Thyroid gland (tissue), 4 donors: ENCODE data around the gene PYGO1. TPM values are rescaled to one million over a fixed set of nuclear protein-coding genes. Genes with fewer than 3 reads are reported as not detected.
"Not testable (repeated sequence)": the region's sequence is repeated elsewhere in the genome, so short reads cannot be mapped to it uniquely, and the experiment has no call there.

Experiments used
- DNase-seq, 2 donors: peaks; one replicate each; pipeline ENCODE4 v3.0.0-alpha.2; 2019
- H3K27ac ChIP-seq, 3 donors: fragments of 200-600 bp; sonication (generic); 1 replicate in 2 of 3; 2 replicates in 1 of 3; pipeline ENCODE4 v1.5.1; 2016 to 2019; ENCODE audit warnings: mild to moderate bottlenecking in 1 of 3, moderate library complexity in 1 of 3
- H3K27me3 ChIP-seq: fragments of 200-600 bp; sonication (generic); one replicate; pipeline ENCODE4 v1.5.1; 2019
- H3K36me3 ChIP-seq, 2 donors: fragments of 200-600 bp; sonication (generic); one replicate each; pipeline ENCODE4 v1.5.1; 2016 to 2019
- H3K4me1 ChIP-seq, 2 donors: fragments of 200-600 bp; sonication (generic); one replicate each; pipeline ENCODE4 v1.5.1; 2017 to 2019
- H3K4me3 ChIP-seq, 3 donors: fragments of 200-600 bp; sonication (generic); replicated peaks in 1 of 3; 1 replicate in 2 of 3; 2 replicates in 1 of 3; pipeline ENCODE4 v1.5.1; 2016; ENCODE audit warnings: mild to moderate bottlenecking in 1 of 3
- H3K9me3 ChIP-seq: fragments of 200-600 bp; sonication (generic); one replicate; pipeline ENCODE4 v1.5.1; 2017
- POLR2A ChIP-seq, 2 donors: fragments of 450-650 bp; IDR thresholded peaks; one replicate each; pipeline ENCODE4 v1.6.1; 2017; ENCODE audit warnings: antibody characterized with exemption in 2 of 2, mild to moderate bottlenecking in 2 of 2, moderate library complexity in 1 of 2
- WGBS, 2 donors: methylation state at CpG; one replicate each; pipeline ENCODE4 v1.1.5; 2017; 5-methylcytosine and 5-hydroxymethylcytosine counted together
- intact Hi-C: fragments of 100-400 bp; cut with DNase I; formaldehyde crosslinking; loops from one replicate; pipeline ENCODE4 v1.15.1; 2023
- total RNA-seq, 4 donors: library from RNA; depleted of rRNA; stranded (reverse); fragments of >200 nt; gene quantifications; one replicate each; pipeline ENCODE4 v1.2.3, GENCODE V29; 2016
- TF ChIP-seq, protein P1 (sequence below), 6 experiments: fragments of 200-600 bp in 3 of 6; fragments of 450-650 bp in 3 of 6; sonication (generic) in 3 of 6; IDR thresholded peaks; one replicate each; pipeline ENCODE4 v1.5.1; 2016 to 2019; ENCODE audit warnings: antibody characterized with exemption in 6 of 6, mild to moderate bottlenecking in 2 of 6, inconsistent platforms in 1 of 6, moderate library complexity in 1 of 6

PYGO1 gene
- total RNA-seq, 4 donors from 2014 or later, result 19.4 to 30.1 (median 23.1) TPM

GRCh38 chr15:55499151-55499550, 89.0 kb downstream of the PYGO1 start:
- no peak overlapping the region for H3K27ac ChIP-seq
- 74 to 82% methylated on average over 7 of the region's 7 CpGs for WGBS, 2 donors
- H3K36me3 ChIP-seq, result no peaks in the 10 kb centered on the region
- no peaks in the 10 kb centered on the region for H3K27me3 ChIP-seq
- H3K9me3 ChIP-seq, result no peaks in the 10 kb centered on the region
- no peak for DNase-seq
- H3K4me1 ChIP-seq, result no peaks in the 10 kb centered on the region
- intact Hi-C loops, result no loop called here
- no peak overlapping the region for H3K4me3 ChIP-seq
- TF ChIP-seq, protein P1, sequence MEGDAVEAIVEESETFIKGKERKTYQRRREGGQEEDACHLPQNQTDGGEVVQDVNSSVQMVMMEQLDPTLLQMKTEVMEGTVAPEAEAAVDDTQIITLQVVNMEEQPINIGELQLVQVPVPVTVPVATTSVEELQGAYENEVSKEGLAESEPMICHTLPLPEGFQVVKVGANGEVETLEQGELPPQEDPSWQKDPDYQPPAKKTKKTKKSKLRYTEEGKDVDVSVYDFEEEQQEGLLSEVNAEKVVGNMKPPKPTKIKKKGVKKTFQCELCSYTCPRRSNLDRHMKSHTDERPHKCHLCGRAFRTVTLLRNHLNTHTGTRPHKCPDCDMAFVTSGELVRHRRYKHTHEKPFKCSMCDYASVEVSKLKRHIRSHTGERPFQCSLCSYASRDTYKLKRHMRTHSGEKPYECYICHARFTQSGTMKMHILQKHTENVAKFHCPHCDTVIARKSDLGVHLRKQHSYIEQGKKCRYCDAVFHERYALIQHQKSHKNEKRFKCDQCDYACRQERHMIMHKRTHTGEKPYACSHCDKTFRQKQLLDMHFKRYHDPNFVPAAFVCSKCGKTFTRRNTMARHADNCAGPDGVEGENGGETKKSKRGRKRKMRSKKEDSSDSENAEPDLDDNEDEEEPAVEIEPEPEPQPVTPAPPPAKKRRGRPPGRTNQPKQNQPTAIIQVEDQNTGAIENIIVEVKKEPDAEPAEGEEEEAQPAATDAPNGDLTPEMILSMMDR (IDR thresholded peaks at IDR 0.05), result no peak

DNA sequence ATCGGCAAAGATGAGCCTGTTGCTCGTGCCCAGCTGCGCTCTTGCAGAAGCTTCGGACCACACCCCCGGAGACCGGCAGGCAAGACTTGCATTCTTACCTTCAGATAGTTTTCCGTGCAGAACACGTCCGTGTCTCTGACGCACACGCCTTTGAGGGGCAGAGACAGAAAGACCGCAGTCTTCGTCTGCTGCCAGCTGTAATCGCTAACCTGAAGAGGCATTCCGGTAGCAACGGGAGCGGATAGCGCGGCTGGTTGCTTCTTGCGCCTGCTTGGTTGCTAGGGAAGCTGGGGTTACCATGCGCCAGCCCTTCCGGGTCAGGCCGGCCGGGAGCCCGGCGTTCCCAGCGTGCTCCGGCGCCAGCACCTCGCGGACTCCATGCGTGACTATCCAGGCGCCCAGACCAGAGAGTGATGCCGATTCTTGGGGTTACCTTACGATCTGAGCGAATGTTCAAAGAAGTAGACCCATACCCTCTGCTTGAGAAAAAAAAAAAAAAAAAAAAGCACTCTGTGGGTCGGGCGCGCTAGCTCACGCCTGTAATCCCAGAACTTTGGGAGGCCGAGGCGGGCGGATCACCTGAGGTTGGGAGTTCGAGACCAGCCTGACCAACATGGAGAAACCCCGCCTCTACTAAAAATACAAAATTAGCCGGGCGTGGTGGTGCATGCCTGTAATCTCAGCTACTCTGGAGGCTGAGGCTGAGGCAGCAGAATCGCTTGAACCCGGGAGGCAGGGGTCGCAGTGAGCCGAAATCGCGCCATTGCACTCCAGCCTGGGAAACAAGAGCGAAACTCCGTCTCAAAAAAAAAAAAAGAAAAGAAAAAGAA, 89.8 kb downstream of the PYGO1 start:
- Histone ChIP-seq H3K4me3 (peak overlapping the region; percentile 27 to 75 (median 48)), H3K27ac (peak overlapping the region in 2 of 3 donors; percentile 5 to 35)
- H3K36me3 ChIP-seq, H3K9me3 ChIP-seq, H3K4me1 ChIP-seq, H3K27me3 ChIP-seq, intact Hi-C loops: not testable (repeated sequence)
- WGBS, 2 donors, result 11% methylated on average over 54 to 55 of the region's 55 CpGs
- peak; percentile 85 to 88 for DNase-seq
- peak in 1 of 2 donors; percentile 46 for TF ChIP-seq POLR2A (IDR thresholded peaks at IDR 0.05)

- H3K4me1 ChIP-seq, result no peaks in the 10 kb centered on the region
- H3K27ac ChIP-seq, result no peak overlapping the region
- no peaks in the 10 kb centered on the region for H3K9me3 ChIP-seq
- intact Hi-C loops, result no loop called here
- no peaks in the 10 kb centered on the region for H3K27me3 ChIP-seq
- WGBS, 2 donors, result 78 to 81% methylated on average over 2 of the region's 2 CpGs
- peaks cover 0 to 4% of the 10 kb centered on the region in 2 donors for H3K36me3 ChIP-seq
- DNase-seq, result no peak
- no peak overlapping the region for H3K4me3 ChIP-seq
- TF ChIP-seq, protein P1 (IDR thresholded peaks at IDR 0.05), result no peak
- no peak for TF ChIP-seq POLR2A (IDR thresholded peaks at IDR 0.05)
Observed at GRCh38 chr15:55496716-55497115, 91.4 kb downstream of the PYGO1 start.

- TF ChIP-seq POLR2A (IDR thresholded peaks at IDR 0.05), result no peak
- TF ChIP-seq, protein P1 (IDR thresholded peaks at IDR 0.05), result no peak
- intact Hi-C loops, result no loop called here
- WGBS, 2 donors, result 89 to 97% methylated on average over 1 of the region's 1 CpG
Observed at GRCh38 chr15:55494931-55495330, 93.2 kb downstream of the PYGO1 start.

DNA sequence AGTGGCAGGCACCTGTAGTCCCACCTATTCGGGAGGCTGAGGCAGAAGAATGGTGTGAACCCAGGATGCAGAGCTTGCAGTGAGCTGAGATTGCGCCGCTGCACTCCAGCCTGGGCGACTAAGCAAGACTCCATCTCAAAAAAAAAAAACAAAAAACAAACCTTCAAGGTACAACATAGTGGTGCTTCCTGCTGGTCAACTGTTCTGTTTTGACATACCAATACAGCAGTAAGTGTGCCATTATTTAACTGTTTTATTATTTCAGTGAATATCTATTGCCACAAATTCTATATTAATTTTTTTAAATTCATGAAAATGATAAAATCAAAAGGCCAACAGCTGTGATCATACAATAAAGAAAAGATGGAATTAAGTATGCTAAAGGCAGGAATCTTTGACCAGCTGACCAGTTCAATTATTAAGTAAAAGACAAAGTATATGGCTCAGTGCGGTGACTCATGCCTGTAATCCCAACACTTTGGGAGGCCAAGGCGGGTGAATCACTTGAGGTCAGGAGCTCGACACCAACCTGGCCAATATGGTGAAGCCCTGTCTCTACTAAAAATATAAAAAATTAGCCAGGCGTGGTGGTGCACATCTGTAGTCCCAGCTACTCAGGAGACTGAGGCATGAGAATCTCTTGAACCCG, 99.1 kb downstream of the PYGO1 start:
- 95 to 96% methylated on average over 9 of the region's 9 CpGs for WGBS, 2 donors
- H3K4me1 ChIP-seq, intact Hi-C loops, H3K4me3 ChIP-seq, H3K9me3 ChIP-seq, H3K27me3 ChIP-seq, H3K27ac ChIP-seq, DNase-seq: not testable (repeated sequence)
- H3K36me3 ChIP-seq, result peaks cover 8 to 34% of the 10 kb centered on the region in 2 donors

More at GRCh38 chr15:55494931-55495330, 93.2 kb downstream of the PYGO1 start:
- no peaks in the 10 kb centered on the region for H3K4me1 ChIP-seq
- H3K27me3 ChIP-seq, result no peaks in the 10 kb centered on the region
- H3K36me3 ChIP-seq, result peaks cover 8 to 11% of the 10 kb centered on the region in 2 donors
- no peak for DNase-seq
- H3K4me3 ChIP-seq, result no peak overlapping the region
- no peaks in the 10 kb centered on the region for H3K9me3 ChIP-seq
- no peak overlapping the region for H3K27ac ChIP-seq

Other genes with a start within 250 kb of the PYGO1 start
- gene CCPG1, start 180.0 kb downstream of the PYGO1 start, total RNA-seq, result 100 to 1,000 TPM; 100 to 130 (median 111) TPM
- gene PIERCE2, start 179.8 kb downstream of the PYGO1 start, total RNA-seq, result 1 to 10 TPM; 1.2 to 5.7 (median 2.7) TPM
- gene DNAAF4, start 80.1 kb downstream of the PYGO1 start, total RNA-seq, result 10 to 100 TPM; 10.3 to 16.3 (median 12.9) TPM
- gene PRTG, start 154.8 kb upstream of the PYGO1 start, total RNA-seq, result 100 to 1,000 TPM in 1 of 4 donors, 10 to 100 TPM in 3; 40.3 to 146 (median 89.0) TPM